KMS-11 (cell line): ENCODE results near the gene CLTCL1.

Experiments used
- H2AFZ ChIP-seq: fragments of 200-600 bp; sonication (generic); 2 replicates; pipeline ENCODE4 v1.6.1; 2016; ENCODE audit warnings: antibody characterized with exemption, mixed run types, low read depth
- H3K27ac ChIP-seq: fragments of 200-600 bp; sonication (generic); 2 replicates; pipeline ENCODE4 v1.6.1; 2016; ENCODE audit warnings: mild to moderate bottlenecking, mixed run types
- H3K27me3 ChIP-seq: fragments of 200-600 bp; sonication (generic); 2 replicates; pipeline ENCODE4 v1.6.1; 2017; ENCODE audit warnings: mild to moderate bottlenecking, low read depth, mixed run types, moderate library complexity; ENCODE audit not compliant: insufficient read depth
- H3K36me3 ChIP-seq: fragments of 200-600 bp; sonication (generic); 2 replicates; pipeline ENCODE4 v1.6.1; 2017; ENCODE audit warnings: mild to moderate bottlenecking, mixed run types; ENCODE audit not compliant: insufficient read depth
- H3K4me1 ChIP-seq: fragments of 200-600 bp; sonication (generic); 2 replicates; pipeline ENCODE4 v1.6.1; 2016; ENCODE audit warnings: mild to moderate bottlenecking, low read depth, mixed run types; ENCODE audit not compliant: poor library complexity, severe bottlenecking
- H3K4me2 ChIP-seq: fragments of 200-600 bp; sonication (generic); 2 replicates; pipeline ENCODE4 v1.7.0; 2016; ENCODE audit warnings: mild to moderate bottlenecking, mixed run types
- H3K4me3 ChIP-seq: fragments of 200-600 bp; sonication (generic); IDR thresholded peaks from 2 replicates; pipeline ENCODE4 v1.6.1; 2017; ENCODE audit warnings: low read depth, low read length, mixed read lengths; ENCODE audit not compliant: insufficient read depth
- H3K79me2 ChIP-seq: fragments of 200-600 bp; sonication (generic); 2 replicates; pipeline ENCODE4 v1.6.1; 2016; ENCODE audit warnings: low read depth, mixed run types; ENCODE audit not compliant: insufficient read depth
- H3K9ac ChIP-seq: fragments of 200-600 bp; sonication (generic); 2 replicates; pipeline ENCODE4 v1.6.1; 2016; ENCODE audit warnings: mild to moderate bottlenecking, mixed run types
- H4K20me1 ChIP-seq: fragments of 200-600 bp; sonication (generic); 2 replicates; pipeline ENCODE4 v1.6.1; 2016; ENCODE audit warnings: mild to moderate bottlenecking, mixed run types; ENCODE audit not compliant: insufficient read depth
- TF ChIP-seq, protein P1 (sequence below): fragments of 200-600 bp; sonication (generic); conservative IDR thresholded peaks from 2 replicates; pipeline ENCODE4 v1.6.1; 2017; ENCODE audit warnings: low read depth, mild to moderate bottlenecking, antibody characterized with exemption, low read length, moderate library complexity, mixed read lengths

Gene CLTCL1

DNA sequence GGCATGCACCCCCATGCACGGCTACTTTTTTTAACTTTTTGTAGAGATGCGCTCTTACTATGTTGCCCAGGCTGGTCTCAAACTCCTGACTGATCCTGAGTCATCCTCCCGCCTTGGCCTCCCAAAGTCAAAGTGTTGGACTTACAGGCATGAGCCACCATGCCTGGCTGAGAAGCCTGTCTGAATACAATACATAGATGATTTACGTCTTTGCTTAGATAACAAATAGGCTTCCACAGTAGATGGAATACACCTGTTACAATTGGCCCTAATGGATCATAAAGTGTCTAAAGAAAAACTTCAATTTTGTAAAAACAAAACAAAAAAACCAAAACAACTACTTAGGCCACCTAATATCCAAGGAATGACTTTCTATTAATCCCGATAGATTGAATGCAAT is 13.0 kb upstream of the CLTCL1 start:
- Histone ChIP-seq H3K27ac (no peak overlapping the region), H3K36me3 (no peaks in the 10 kb centered on the region), H3K79me2 (no peaks in the 10 kb centered on the region), H2AFZ (no peak overlapping the region), H3K4me3 (no peak overlapping the region), H3K4me2 (no peak overlapping the region), H3K4me1 (no peaks in the 10 kb centered on the region), H3K9ac (no peak overlapping the region), H4K20me1 (no peaks in the 10 kb centered on the region), H3K27me3 (no peaks in the 10 kb centered on the region)
- TF ChIP-seq, protein P1, sequence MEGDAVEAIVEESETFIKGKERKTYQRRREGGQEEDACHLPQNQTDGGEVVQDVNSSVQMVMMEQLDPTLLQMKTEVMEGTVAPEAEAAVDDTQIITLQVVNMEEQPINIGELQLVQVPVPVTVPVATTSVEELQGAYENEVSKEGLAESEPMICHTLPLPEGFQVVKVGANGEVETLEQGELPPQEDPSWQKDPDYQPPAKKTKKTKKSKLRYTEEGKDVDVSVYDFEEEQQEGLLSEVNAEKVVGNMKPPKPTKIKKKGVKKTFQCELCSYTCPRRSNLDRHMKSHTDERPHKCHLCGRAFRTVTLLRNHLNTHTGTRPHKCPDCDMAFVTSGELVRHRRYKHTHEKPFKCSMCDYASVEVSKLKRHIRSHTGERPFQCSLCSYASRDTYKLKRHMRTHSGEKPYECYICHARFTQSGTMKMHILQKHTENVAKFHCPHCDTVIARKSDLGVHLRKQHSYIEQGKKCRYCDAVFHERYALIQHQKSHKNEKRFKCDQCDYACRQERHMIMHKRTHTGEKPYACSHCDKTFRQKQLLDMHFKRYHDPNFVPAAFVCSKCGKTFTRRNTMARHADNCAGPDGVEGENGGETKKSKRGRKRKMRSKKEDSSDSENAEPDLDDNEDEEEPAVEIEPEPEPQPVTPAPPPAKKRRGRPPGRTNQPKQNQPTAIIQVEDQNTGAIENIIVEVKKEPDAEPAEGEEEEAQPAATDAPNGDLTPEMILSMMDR = no peak

DNA sequence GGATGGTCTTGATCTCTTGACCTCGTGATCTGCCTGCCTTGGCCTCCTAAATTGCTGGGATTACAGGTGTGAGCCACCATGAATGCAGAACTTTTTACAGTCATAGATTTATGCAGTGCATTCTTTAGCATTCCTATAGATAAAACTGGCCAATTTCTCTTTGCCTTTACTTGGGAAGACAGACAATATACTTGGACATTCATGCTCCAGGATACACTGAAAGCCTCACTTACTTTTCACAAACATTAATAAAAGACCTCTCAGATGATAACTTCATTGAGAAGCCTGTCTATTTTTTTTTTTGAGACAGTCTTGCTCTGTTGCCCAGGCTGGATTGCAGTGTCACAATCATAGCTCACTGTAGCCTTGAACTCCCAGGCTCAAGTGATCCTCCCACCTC is 12.3 kb upstream of the CLTCL1 start:
- no peaks in the 10 kb centered on the region for H4K20me1 ChIP-seq
- H3K4me3 ChIP-seq = no peak overlapping the region
- no peak overlapping the region for H2AFZ ChIP-seq
- no peaks in the 10 kb centered on the region for H3K27me3 ChIP-seq
- no peaks in the 10 kb centered on the region for H3K36me3 ChIP-seq
- TF ChIP-seq, protein P1 = no peak
- H3K4me1 ChIP-seq = no peaks in the 10 kb centered on the region
- H3K27ac ChIP-seq = no peak overlapping the region
- no peak overlapping the region for H3K4me2 ChIP-seq
- no peak overlapping the region for H3K9ac ChIP-seq
- no peaks in the 10 kb centered on the region for H3K79me2 ChIP-seq

GRCh38 chr22:19295733-19296132 is 4.2 kb upstream of the CLTCL1 start:
- no peaks in the 10 kb centered on the region for H4K20me1 ChIP-seq
- no peak overlapping the region for H3K4me2 ChIP-seq
- no peaks in the 10 kb centered on the region; the same call in 1 of the 2 replicates for H3K27me3 ChIP-seq
- H2AFZ ChIP-seq = no peak overlapping the region
- no peak overlapping the region for H3K4me3 ChIP-seq
- H3K9ac ChIP-seq = no peak overlapping the region
- TF ChIP-seq, protein P1 = no peak
- H3K79me2 ChIP-seq = no peaks in the 10 kb centered on the region
- peaks cover 3% of the 10 kb centered on the region for H3K4me1 ChIP-seq
- no peak overlapping the region for H3K27ac ChIP-seq
- no peaks in the 10 kb centered on the region for H3K36me3 ChIP-seq

DNA sequence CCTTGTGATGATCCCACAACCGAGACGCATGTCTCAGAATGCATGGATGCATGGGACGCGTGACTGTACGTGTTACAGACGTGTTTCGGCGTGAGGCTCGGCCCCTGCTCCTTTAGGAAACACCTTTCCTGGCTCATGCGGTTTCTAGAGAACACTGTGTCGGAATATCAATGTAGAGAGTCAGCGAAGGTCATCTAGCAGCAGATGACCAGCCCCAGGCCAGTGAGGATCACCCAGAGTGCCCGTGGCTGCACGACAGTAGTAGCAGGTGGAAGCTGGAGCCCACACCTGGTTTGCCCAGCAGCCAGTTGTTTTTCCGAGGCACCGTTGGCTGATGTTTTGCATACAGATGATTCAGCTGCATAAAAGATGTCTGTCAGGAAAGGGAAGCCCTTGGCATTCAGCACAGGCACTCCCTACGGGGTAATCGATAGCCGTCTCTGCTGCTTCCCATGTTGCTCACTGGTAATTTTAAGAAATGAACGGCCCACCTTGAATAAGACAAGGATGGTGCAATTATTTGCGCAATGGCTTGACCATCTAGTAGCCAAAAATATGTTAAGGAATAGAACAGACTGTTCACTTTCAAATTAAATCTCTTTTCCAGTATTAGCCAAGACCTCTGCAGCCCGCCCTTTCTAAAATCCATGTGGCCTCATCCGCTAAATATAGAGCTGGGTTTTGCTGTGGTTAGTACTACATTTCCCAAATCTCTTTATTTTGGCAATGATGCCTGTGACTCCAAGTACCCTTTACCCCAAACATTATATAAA is 1.1 kb upstream of the CLTCL1 start:
- no peaks in the 10 kb centered on the region; the same call in 1 of the 2 replicates for H3K27me3 ChIP-seq
- H3K79me2 ChIP-seq = no peaks in the 10 kb centered on the region
- peak overlapping the region; percentile 59; the same call in 1 of the 2 replicates for H3K9ac ChIP-seq
- H2AFZ ChIP-seq = peak overlapping the region; percentile 85
- TF ChIP-seq, protein P1 = no peak
- no peak overlapping the region for H3K4me3 ChIP-seq
- no peaks in the 10 kb centered on the region for H4K20me1 ChIP-seq
- peak overlapping the region; percentile 42; the same call in 1 of the 2 replicates for H3K4me2 ChIP-seq
- H3K27ac ChIP-seq = no peak overlapping the region
- H3K4me1 ChIP-seq = peaks cover 19% of the 10 kb centered on the region
- H3K36me3 ChIP-seq = no peaks in the 10 kb centered on the region
